Measurements from ENCODE around the gene SDK1.

SDK1 gene

DNA sequence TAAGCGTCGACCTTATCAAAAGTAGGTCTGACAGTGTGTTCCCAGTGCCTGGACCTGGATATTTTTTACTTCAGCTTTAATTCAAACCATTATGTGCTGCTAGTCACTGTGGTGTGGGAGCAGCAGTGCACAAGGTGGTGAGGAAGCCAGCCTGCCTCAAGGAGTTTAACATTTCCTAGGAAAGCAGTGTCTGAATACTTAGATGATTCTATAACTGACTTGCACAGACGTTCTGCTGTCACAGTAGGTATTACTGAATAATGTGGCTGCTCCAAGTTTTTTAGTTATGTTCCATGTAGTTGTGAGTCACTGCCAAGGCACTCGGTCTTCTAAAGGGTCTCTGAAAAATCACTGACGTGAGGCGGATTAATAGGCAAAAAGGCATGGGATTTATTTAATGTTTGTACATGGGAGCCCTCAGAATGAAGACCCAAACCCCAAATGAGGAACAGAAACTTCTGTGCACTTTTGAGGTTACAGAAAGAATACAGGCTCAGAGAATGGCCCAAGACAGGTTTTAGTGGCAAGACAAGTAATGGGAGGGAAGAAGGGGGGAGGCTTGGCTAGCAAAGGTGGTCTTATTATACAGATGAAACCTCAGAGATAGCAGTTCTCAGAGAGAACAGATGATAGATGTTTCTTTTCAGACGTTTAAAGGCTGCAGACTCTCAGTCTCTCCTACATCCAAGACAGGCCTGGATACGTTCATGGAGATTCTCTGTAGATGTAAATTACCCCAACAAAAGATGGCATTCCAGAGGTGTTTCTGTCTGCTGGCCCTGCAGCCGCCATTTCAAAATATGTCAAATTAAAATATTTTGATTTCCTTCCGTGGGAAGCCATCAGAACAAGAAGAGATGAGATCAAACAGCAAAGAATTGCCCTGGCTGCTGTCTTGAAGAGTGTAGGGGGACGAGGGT is 209.3 kb downstream of the SDK1 start:
- Histone ChIP-seq H3K4me2 (ENCODE audit: insufficient read depth, low read length) (no peak overlapping the region), H2AFZ (ENCODE audit: low read depth, low read length) (no peak overlapping the region), H3K36me3 (ENCODE audit: insufficient read depth, low read length) (no peaks in the 10 kb centered on the region), H3K4me1 (ENCODE audit: insufficient read depth, low read length) (no peaks in the 10 kb centered on the region), H3K27me3 (ENCODE audit: insufficient read depth, low read length, poor library complexity) (no peaks in the 10 kb centered on the region), H3K79me2 (ENCODE audit: insufficient read depth, low read length) (no peaks in the 10 kb centered on the region), H4K20me1 (ENCODE audit: insufficient read depth, low read length) (no peaks in the 10 kb centered on the region), H3K4me3 (ENCODE audit: low read depth in 1 of 2, low read length in 2 of 2) (no peak overlapping the region), H3K9ac (ENCODE audit: low read depth, low read length) (no peak overlapping the region), H3K9me3 (ENCODE audit: insufficient read depth, low read length, severe bottlenecking) (no peaks in the 10 kb centered on the region), H3K27ac (ENCODE audit: low read length) (no peak overlapping the region)
- TF ChIP-seq CTCF (IDR thresholded peaks at IDR 0.05; ENCODE audit: borderline replicate concordance, extremely low read depth, low read length, poor library complexity, severe bottlenecking) = no peak
- ATAC-seq (ENCODE audit: insufficient read depth, low read depth) (no peak), DNase-seq (no peak)

DNA sequence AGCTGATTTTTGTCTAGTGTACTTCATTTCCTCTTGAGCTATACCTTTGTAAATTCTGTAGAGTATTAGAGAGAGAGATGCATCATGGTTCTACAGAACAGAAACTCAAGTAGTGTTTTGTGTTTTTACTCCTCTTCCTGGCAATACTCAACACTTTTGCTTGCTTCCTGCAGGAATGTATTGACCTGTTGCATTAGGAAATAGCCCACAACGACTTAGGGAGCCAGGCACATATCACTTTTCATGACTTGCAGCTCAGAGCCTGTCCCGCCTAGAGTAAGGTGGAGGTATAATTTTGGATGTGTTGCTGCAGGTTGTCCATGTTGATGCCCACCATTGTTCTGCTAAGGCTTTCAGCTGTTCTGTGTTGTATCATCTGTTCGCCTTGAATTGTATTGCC is 216.3 kb downstream of the SDK1 start:
- Histone ChIP-seq H3K4me1 (ENCODE audit: insufficient read depth, low read length) (no peaks in the 10 kb centered on the region), H3K27ac (ENCODE audit: low read length) (no peak overlapping the region), H3K4me3 (ENCODE audit: low read depth in 1 of 2, low read length in 2 of 2) (no peak overlapping the region), H4K20me1 (ENCODE audit: insufficient read depth, low read length) (no peaks in the 10 kb centered on the region), H3K27me3 (ENCODE audit: insufficient read depth, low read length, poor library complexity) (peaks cover 31% of the 10 kb centered on the region), H3K36me3 (ENCODE audit: insufficient read depth, low read length) (no peaks in the 10 kb centered on the region), H2AFZ (ENCODE audit: low read depth, low read length) (no peak overlapping the region), H3K9ac (ENCODE audit: low read depth, low read length) (no peak overlapping the region), H3K4me2 (ENCODE audit: insufficient read depth, low read length) (no peak overlapping the region), H3K9me3 (ENCODE audit: insufficient read depth, low read length, severe bottlenecking) (no peaks in the 10 kb centered on the region), H3K79me2 (ENCODE audit: insufficient read depth, low read length) (no peaks in the 10 kb centered on the region)
- DNase-seq (no peak), ATAC-seq (ENCODE audit: insufficient read depth, low read depth) (no peak)
- TF ChIP-seq CTCF (IDR thresholded peaks at IDR 0.05; ENCODE audit: borderline replicate concordance, extremely low read depth, low read length, poor library complexity, severe bottlenecking) (no peak), EZH2 (IDR thresholded peaks at IDR 0.05; ENCODE audit: borderline replicate concordance, low read depth, low read length, severe bottlenecking) (no peak)

DNA sequence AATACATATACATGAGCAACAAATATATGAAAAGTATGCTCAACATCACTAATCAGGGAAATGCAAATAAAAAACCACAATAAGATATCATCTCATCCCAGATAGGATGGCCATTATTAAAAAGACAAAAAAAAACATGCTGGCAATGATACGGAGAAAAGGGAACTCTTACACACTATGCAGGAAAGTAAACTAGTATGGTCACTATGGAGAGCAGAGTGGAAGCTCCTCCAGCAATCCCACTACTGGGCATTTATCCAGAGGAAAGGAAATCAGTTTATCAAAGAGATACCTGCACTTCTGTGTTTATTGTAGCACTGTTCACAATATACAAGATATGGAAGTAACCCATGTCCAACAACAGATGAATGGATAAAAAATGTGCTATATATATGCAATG is 217.5 kb downstream of the SDK1 start:
- Histone ChIP-seq H3K27me3 (ENCODE audit: insufficient read depth, low read length, poor library complexity) (peaks cover 37% of the 10 kb centered on the region), H3K36me3 (ENCODE audit: insufficient read depth, low read length) (no peaks in the 10 kb centered on the region), H3K79me2 (ENCODE audit: insufficient read depth, low read length) (no peaks in the 10 kb centered on the region), H3K4me3 (ENCODE audit: low read depth in 1 of 2, low read length in 2 of 2) (no peak overlapping the region), H3K27ac (ENCODE audit: low read length) (no peak overlapping the region), H4K20me1 (ENCODE audit: insufficient read depth, low read length) (no peaks in the 10 kb centered on the region), H3K4me2 (ENCODE audit: insufficient read depth, low read length) (no peak overlapping the region), H3K9ac (ENCODE audit: low read depth, low read length) (no peak overlapping the region), H2AFZ (ENCODE audit: low read depth, low read length) (no peak overlapping the region), H3K4me1 (ENCODE audit: insufficient read depth, low read length) (no peaks in the 10 kb centered on the region), H3K9me3 (ENCODE audit: insufficient read depth, low read length, severe bottlenecking) (no peaks in the 10 kb centered on the region)
- DNase-seq = no peak
- ATAC-seq (ENCODE audit: insufficient read depth, low read depth) = no peak
- no peak for TF ChIP-seq CTCF (IDR thresholded peaks at IDR 0.05; ENCODE audit: borderline replicate concordance, extremely low read depth, low read length, poor library complexity, severe bottlenecking)
- no peak for TF ChIP-seq EZH2 (IDR thresholded peaks at IDR 0.05; ENCODE audit: borderline replicate concordance, low read depth, low read length, severe bottlenecking)
